Ectodermal cell (in vitro differentiated cells): ENCODE data around the gene FTO.

Experiments used
- H3K27ac ChIP-seq: 2 replicates; pipeline ENCODE4 v1.7.0; 2013; ENCODE audit warnings: mild to moderate bottlenecking, low read depth, low read length; ENCODE audit not compliant: insufficient read depth, poor library complexity, severe bottlenecking
- H3K27me3 ChIP-seq: 2 replicates; pipeline ENCODE4 v1.7.0; 2013; ENCODE audit warnings: mild to moderate bottlenecking, low read length; ENCODE audit not compliant: insufficient read depth, control insufficient read depth, poor library complexity, severe bottlenecking
- H3K36me3 ChIP-seq: one replicate; pipeline ENCODE4 v1.7.0; 2013; ENCODE audit warnings: low read length; ENCODE audit not compliant: control insufficient read depth, insufficient read depth
- H3K4me1 ChIP-seq: one replicate; pipeline ENCODE4 v1.7.0; 2013; ENCODE audit warnings: low read length; ENCODE audit not compliant: control insufficient read depth, insufficient read depth
- H3K4me3 ChIP-seq: 2 replicates; pipeline ENCODE4 v1.7.0; 2013; ENCODE audit warnings: low read depth, low read length, control low read depth; ENCODE audit not compliant: insufficient read depth
- H3K9me3 ChIP-seq: 2 replicates; pipeline ENCODE4 v1.7.0; 2013; ENCODE audit warnings: mild to moderate bottlenecking, low read length, moderate library complexity; ENCODE audit not compliant: control insufficient read depth
- WGBS, 2 experiments: methylation state at CpG; one replicate each; pipeline ENCODE4 v1.1.7; 2013; ENCODE audit warnings: missing lambda C conversion rate in 2 of 2; 5-methylcytosine and 5-hydroxymethylcytosine counted together

FTO gene

DNA sequence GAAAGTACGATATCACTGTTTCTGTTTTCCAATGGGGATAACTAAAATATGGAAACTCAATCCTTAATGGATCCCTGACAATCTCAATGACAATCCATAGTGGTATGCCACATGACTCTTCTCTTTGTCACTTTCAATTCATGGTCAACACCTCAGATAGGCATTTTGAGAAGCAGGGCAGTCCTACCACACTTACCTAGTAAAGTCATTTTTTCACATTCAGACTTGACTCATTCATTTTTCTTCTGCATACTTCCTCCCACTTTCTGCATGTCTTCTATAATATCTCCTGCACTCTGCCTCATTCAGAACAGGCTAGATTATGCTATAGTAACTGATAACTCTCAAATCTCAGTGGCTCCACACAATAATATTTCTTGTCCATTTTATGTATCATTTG lies 117.5 kb downstream of the FTO start:
- Histone ChIP-seq H3K27me3 (no peaks in the 10 kb centered on the region), H3K4me3 (no peak overlapping the region), H3K9me3 (no peaks in the 10 kb centered on the region), H3K27ac (no peak overlapping the region), H3K36me3 (peaks cover 4% of the 10 kb centered on the region), H3K4me1 (peaks cover 6% of the 10 kb centered on the region)
- 96 to 100% methylated on average over 1 of the region's 1 CpG for WGBS, 2 experiments

GRCh38 chr16:53821957-53822625 lies 118.1 kb downstream of the FTO start:
- WGBS, 2 experiments: 70 to 73% methylated on average over 4 of the region's 4 CpGs
- H3K9me3 ChIP-seq: no peaks in the 10 kb centered on the region
- peaks cover 6% of the 10 kb centered on the region for H3K4me1 ChIP-seq
- peaks cover 4% of the 10 kb centered on the region for H3K36me3 ChIP-seq
- H3K27me3 ChIP-seq: no peaks in the 10 kb centered on the region
- H3K27ac ChIP-seq: no peak overlapping the region
- no peak overlapping the region for H3K4me3 ChIP-seq

GRCh38 chr16:53822936-53823529 lies 119.1 kb downstream of the FTO start:
- H3K4me3 ChIP-seq: no peak overlapping the region
- no peak overlapping the region for H3K27ac ChIP-seq
- 93 to 95% methylated on average over 6 to 7 of the region's 7 CpGs for WGBS, 2 experiments
- H3K36me3 ChIP-seq: peaks cover 4% of the 10 kb centered on the region
- peaks cover 6% of the 10 kb centered on the region for H3K4me1 ChIP-seq
- no peaks in the 10 kb centered on the region for H3K27me3 ChIP-seq
- no peaks in the 10 kb centered on the region for H3K9me3 ChIP-seq

DNA sequence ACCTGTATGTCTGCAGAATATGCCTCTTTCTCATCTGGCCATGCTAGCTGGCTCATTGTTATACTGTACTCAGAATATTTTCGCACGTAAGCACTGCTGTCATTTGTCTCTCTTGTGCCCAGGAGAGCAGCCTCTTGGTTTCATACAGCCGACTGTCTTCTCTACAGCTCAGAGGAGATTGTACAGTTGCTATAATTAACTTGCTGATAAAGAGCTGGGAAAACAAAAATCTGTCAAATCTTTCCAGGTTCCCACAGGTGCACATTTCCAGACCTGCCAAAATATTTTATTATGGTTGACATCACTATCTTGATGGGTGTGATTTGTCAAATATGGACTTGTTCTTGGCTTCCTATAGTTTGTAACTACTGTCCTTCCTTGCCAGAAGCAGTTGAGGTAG lies 122.7 kb downstream of the FTO start:
- Histone ChIP-seq H3K4me1 (peaks cover 6% of the 10 kb centered on the region), H3K36me3 (peaks cover 4% of the 10 kb centered on the region), H3K27ac (peak overlapping the region; percentile 22), H3K27me3 (no peaks in the 10 kb centered on the region), H3K9me3 (peaks cover 3% of the 10 kb centered on the region), H3K4me3 (no peak overlapping the region)
- WGBS, 2 experiments: 65 to 66% methylated on average over 3 of the region's 3 CpGs

- WGBS, 2 experiments: 37 to 50% methylated on average over 4 of the region's 5 CpGs
- Histone ChIP-seq H3K4me1 (peaks cover 6% of the 10 kb centered on the region), H3K36me3 (peaks cover 4% of the 10 kb centered on the region), H3K27ac (peak overlapping the region; percentile 79), H3K9me3 (peaks cover 3% of the 10 kb centered on the region), H3K4me3 (no peak overlapping the region), H3K27me3 (no peaks in the 10 kb centered on the region)
Measured at GRCh38 chr16:53827741-53828140, 123.8 kb downstream of the FTO start.

DNA sequence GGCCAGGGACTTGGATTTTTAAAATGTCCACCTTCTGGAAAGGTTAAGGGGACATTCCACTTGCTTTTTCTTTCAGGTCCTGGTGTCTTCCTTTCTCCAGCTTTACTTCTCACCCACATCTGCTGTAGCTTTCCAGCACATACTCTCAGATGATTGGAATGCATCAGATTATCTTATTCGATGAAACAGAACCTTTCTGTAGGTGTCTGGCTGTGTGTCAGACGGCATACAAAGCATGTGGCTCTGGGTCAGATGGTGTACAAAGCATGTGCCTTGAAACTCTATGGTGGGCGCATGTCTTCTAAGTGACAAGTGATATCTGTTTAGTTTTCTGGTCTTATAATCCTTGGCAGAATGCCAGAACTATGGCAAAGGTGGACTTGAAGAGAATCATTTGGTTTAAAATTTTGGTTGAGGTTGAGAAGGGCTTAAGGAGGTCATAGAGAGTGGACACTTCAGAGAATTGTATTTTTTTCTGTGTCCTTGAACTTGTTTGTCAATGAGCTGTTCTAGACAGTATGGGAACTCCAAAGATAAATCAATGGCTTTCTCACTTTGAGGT lies 125.3 kb downstream of the FTO start:
- WGBS, 2 experiments: 96 to 97% methylated on average over 3 of the region's 3 CpGs
- H3K9me3 ChIP-seq: peaks cover 3% of the 10 kb centered on the region
- peaks cover 4% of the 10 kb centered on the region for H3K36me3 ChIP-seq
- no peaks in the 10 kb centered on the region for H3K27me3 ChIP-seq
- no peak overlapping the region for H3K4me3 ChIP-seq
- H3K27ac ChIP-seq: no peak overlapping the region
- no peaks in the 10 kb centered on the region for H3K4me1 ChIP-seq

GRCh38 chr16:53832896-53833544 lies 129.1 kb downstream of the FTO start:
- WGBS, 2 experiments: 95 to 97% methylated on average over 9 of the region's 9 CpGs
- Histone ChIP-seq H3K9me3 (peaks cover 3% of the 10 kb centered on the region), H3K36me3 (no peaks in the 10 kb centered on the region), H3K4me1 (peaks cover 3% of the 10 kb centered on the region), H3K27ac (no peak overlapping the region), H3K4me3 (no peak overlapping the region), H3K27me3 (no peaks in the 10 kb centered on the region)

DNA sequence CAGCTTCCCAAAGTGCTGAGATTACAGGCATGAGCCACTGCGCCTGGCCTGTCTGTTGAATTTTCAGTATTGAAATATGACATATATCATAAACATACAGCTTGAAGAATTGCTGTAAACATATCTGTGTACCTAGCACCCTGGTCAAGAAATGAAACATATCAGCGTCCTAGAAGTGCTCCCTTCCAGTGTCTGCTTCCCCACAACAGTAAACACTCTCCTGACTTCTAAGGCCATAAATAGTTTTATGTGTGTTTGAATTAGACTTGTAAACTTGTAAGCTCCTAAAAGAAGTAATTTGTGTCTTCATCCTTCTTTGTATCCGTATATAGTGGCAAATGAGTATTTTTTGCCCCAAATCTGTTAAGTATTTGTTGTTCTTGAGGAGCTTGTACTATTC lies 132.2 kb downstream of the FTO start:
- peaks cover 3% of the 10 kb centered on the region for H3K4me1 ChIP-seq
- H3K27ac ChIP-seq: no peak overlapping the region
- H3K4me3 ChIP-seq: no peak overlapping the region
- H3K9me3 ChIP-seq: no peaks in the 10 kb centered on the region
- WGBS, 2 experiments: 88 to 94% methylated on average over 2 to 3 of the region's 3 CpGs
- no peaks in the 10 kb centered on the region for H3K27me3 ChIP-seq
- no peaks in the 10 kb centered on the region for H3K36me3 ChIP-seq

DNA sequence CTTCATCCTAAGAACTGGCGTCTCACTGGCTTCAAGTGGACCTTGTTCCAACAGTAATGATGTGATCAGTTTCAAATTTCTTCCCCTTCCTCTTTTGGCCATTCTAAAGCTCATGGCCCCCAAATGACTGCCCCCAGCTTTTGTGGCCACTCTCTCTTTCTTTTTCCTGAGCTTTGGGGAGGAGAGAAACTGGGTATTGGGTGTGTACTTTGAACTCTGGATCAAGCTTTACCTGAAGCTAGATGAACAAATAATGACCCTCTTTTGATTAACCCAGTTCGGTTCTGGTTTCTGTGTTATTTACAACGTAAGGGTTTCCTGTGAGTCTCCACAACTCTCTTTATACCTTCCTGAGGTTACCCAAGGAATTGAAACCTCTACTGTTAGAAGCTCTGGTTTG lies 132.7 kb downstream of the FTO start:
- Histone ChIP-seq H3K36me3 (no peaks in the 10 kb centered on the region), H3K27ac (no peak overlapping the region), H3K9me3 (no peaks in the 10 kb centered on the region), H3K4me1 (peaks cover 3% of the 10 kb centered on the region), H3K4me3 (no peak overlapping the region), H3K27me3 (no peaks in the 10 kb centered on the region)
- 97 to 100% methylated on average over 3 of the region's 3 CpGs for WGBS, 2 experiments

DNA sequence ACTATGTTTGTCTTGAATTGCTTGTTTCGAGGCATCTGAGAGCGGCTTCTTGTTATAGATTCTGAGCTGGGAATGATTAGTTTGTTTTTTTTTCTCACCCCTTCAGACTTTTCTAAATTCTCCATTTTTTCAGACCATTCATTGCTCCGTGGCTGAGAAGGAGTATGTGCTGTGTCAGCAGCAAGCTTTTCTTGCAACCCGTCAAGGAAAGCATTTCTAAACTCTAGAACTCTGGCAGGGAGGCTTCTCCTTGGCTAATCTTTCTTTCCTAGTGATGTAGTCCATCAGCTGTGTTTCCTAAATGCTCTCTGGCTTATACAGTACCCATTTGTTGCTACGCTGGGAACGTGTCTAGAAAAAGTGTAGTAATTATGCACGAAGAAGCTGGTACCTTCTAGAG lies 133.5 kb downstream of the FTO start:
- H3K36me3 ChIP-seq: no peaks in the 10 kb centered on the region
- no peak overlapping the region for H3K4me3 ChIP-seq
- H3K27me3 ChIP-seq: no peaks in the 10 kb centered on the region
- no peak overlapping the region for H3K27ac ChIP-seq
- H3K4me1 ChIP-seq: peaks cover 3% of the 10 kb centered on the region
- H3K9me3 ChIP-seq: no peaks in the 10 kb centered on the region
- 85 to 93% methylated on average over 5 of the region's 7 CpGs for WGBS, 2 experiments
